ENCODE data around the gene C10orf143.

C10orf143 gene

GRCh38 chr10:130066743-130067142, 43.9 kb downstream of the C10orf143 start:
- in situ Hi-C loops (cut with HindIII; ENCODE audit: low pct_ligation_motif_present, low pct_unique_long_range_greater_than_20kb, low sequenced_read_pairs), result no loop called here
- no peak for DNase-seq

GRCh38 chr10:130065251-130065650, 45.4 kb downstream of the C10orf143 start:
- DNase-seq, result no peak
- in situ Hi-C loops (cut with HindIII; ENCODE audit: low pct_ligation_motif_present, low pct_unique_long_range_greater_than_20kb, low sequenced_read_pairs), result no loop called here

DNA sequence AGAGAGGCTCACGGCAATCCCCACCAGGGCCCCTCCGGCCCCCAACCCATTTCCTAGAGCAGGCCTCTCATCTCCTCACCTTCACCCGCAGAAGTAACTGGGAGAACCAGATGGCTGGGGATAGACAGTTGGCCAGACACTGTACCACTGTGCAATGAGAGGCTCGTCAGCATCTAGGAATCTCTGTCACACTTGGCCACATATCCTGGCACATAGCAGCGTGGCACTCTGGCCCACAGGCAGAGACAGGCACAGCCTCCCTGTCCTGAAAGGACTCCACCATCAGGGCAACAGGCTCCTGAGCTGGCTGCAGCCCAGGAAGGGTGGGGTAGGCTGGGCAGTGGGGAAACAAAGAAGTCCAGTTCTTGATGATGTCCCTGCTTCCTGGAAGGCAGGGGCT, 45.8 kb downstream of the C10orf143 start:
- in situ Hi-C loops (cut with HindIII; ENCODE audit: low pct_ligation_motif_present, low pct_unique_long_range_greater_than_20kb, low sequenced_read_pairs), result no loop called here
- DNase-seq, result no peak

- DNase-seq, result no peak
- in situ Hi-C loops (cut with HindIII; ENCODE audit: low pct_ligation_motif_present, low pct_unique_long_range_greater_than_20kb, low sequenced_read_pairs), result no loop called here
Measured at GRCh38 chr10:130062976-130063375, 47.7 kb downstream of the C10orf143 start.

- in situ Hi-C loops (cut with HindIII; ENCODE audit: low pct_ligation_motif_present, low pct_unique_long_range_greater_than_20kb, low sequenced_read_pairs), result no loop called here
Measured at GRCh38 chr10:130062201-130062600, 48.4 kb downstream of the C10orf143 start.

GRCh38 chr10:130061760-130062159, 48.9 kb downstream of the C10orf143 start:
- no peak for DNase-seq
- in situ Hi-C loops (cut with HindIII; ENCODE audit: low pct_ligation_motif_present, low pct_unique_long_range_greater_than_20kb, low sequenced_read_pairs), result no loop called here

More at GRCh38 chr10:130062201-130062600, 48.4 kb downstream of the C10orf143 start:
- no peak for DNase-seq

DNA sequence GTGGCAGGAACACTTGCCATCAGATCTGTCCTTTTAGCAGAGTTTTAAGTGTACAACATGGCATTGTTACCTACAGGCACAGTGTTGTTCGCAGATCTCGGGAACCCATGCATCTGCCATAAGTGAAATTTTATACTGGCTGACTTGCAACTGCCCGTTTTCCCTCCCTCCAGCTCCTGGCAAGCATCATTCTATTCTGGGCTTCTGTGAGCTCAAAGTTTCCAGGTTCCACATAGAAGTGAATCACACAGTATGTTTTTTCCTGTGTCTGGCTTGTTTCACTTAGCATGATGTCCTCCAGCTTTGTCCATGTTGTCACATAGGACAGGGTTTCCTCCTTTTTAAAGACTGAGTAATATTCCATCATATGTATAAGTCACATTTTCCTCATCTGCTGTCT, 56.6 kb downstream of the C10orf143 start:
- in situ Hi-C loops (cut with HindIII; ENCODE audit: low pct_ligation_motif_present, low pct_unique_long_range_greater_than_20kb, low sequenced_read_pairs), result no loop called here

GRCh38 chr10:130053561-130053960, 57.1 kb downstream of the C10orf143 start:
- in situ Hi-C loops (cut with HindIII; ENCODE audit: low pct_ligation_motif_present, low pct_unique_long_range_greater_than_20kb, low sequenced_read_pairs), result no loop called here
- no peak for DNase-seq

More for the DNA sequence above, 56.6 kb downstream of the C10orf143 start:
- no peak for DNase-seq

GRCh38 chr10:130052193-130052592, 58.4 kb downstream of the C10orf143 start:
- no peak for DNase-seq
- in situ Hi-C loops (cut with HindIII; ENCODE audit: low pct_ligation_motif_present, low pct_unique_long_range_greater_than_20kb, low sequenced_read_pairs), result no loop called here

- DNase-seq, result no peak
- in situ Hi-C loops (cut with HindIII; ENCODE audit: low pct_ligation_motif_present, low pct_unique_long_range_greater_than_20kb, low sequenced_read_pairs), result no loop called here
Measured at GRCh38 chr10:130050721-130051120, 59.9 kb downstream of the C10orf143 start.

DNA sequence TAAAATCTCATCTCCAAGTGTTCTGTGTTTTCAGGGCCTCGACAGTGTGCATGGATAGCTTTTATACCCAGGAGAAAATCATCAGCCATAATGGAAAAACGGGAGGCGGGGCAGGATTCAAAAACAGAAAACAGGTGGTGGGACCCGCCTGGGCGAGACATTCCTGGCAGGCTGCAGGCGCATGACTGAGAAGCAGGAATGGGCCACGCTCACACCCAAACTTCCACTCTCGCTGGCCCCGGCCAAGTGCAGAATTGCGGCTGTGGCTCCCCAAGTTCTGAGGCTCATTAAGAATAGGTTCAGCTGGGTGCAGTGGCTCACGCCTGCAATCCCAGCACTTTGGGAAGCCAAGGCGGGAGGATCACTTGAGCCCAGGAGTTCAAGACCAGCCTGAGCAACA, 60.6 kb downstream of the C10orf143 start:
- DNase-seq, result no peak
- in situ Hi-C loops (cut with HindIII; ENCODE audit: low pct_ligation_motif_present, low pct_unique_long_range_greater_than_20kb, low sequenced_read_pairs), result no loop called here

DNA sequence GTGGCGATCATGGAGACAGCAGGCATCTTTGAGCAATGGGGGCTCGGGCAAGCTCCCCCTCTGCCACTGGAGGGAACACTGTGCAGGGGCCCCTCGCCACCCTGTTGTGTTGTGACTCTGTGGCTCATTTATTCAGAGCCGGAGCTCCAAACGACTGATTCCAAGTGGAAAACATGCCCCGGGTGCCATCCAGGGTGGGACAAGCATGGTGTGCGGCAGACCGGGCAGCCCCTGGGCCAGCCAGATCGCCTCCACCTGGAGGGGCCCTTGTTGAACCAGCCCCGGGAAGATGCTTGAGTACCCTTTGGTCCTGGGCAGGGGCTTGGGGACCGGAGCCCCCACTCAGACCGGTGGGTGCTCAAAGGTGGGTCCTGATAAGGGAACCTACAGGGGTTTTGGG, 61.4 kb downstream of the C10orf143 start:
- in situ Hi-C loops (cut with HindIII; ENCODE audit: low pct_ligation_motif_present, low pct_unique_long_range_greater_than_20kb, low sequenced_read_pairs), result no loop called here
- DNase-seq, result no peak

DNA sequence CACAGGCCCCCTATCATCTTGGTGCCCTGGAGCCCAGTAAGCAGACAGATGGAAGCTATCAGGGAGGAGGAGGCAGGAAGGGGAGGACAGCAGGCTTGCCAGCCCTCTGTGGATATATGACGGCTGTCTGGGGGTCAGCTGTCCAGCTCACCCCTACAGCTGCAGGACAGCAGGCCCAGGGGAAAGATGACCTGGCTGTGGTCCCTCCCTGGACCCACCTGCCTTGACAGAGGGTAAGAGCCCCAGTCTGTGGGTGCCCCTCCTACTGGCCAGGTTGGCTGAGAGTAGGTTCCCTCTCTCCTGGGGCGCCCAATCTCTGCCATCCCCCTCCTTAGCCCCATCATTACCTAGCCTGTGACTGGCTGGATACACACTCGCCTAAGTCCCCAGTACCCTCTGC, 62.5 kb downstream of the C10orf143 start:
- in situ Hi-C loops (cut with HindIII; ENCODE audit: low pct_ligation_motif_present, low pct_unique_long_range_greater_than_20kb, low sequenced_read_pairs), result no loop called here
- no peak for DNase-seq

DNA sequence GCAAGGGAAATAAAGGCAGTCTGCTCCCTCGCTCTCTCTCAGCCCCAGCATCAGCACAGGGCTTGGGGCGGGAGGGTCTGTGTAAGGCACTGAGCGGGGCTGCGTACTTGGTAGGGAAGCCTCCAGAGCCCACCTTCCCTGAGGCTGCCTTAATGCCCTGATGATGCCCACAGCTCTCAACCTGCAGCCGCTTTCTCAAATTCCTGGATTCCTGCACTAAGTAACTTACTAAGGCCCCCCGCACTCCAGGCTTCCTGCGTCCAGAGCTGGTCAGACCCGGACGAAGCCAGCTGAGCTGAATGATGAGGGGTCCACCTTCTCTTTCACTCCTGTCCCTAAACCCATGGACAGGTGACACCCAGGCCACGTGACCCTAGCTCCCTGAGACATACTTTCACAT, 63.3 kb downstream of the C10orf143 start:
- no peak for DNase-seq
- in situ Hi-C loops (cut with HindIII; ENCODE audit: low pct_ligation_motif_present, low pct_unique_long_range_greater_than_20kb, low sequenced_read_pairs), result no loop called here

DNA sequence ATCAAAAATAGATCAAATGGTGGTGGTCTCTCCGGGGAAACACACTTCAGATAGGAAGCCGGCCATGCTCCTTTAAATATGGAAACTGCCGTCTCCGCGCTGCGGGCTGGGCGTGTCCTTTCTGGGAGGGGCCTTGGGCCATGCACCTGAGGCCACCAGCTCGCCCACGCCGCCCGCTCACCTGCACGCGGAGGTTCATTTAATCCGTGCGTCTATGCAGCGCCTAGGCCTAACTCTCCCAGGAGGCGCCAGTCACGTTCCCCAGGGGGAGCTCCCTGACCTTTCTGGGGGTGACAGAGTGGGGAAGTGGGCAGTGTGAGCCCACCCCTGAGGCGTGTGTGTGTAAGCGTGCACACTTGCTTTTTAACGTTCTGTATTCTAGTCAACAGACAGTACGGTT, 64.0 kb downstream of the C10orf143 start:
- in situ Hi-C loops (cut with HindIII; ENCODE audit: low pct_ligation_motif_present, low pct_unique_long_range_greater_than_20kb, low sequenced_read_pairs), result no loop called here
- no peak for DNase-seq

GRCh38 chr10:130045801-130046321, 64.8 kb downstream of the C10orf143 start:
- DNase-seq, result no peak
- in situ Hi-C loops (cut with HindIII; ENCODE audit: low pct_ligation_motif_present, low pct_unique_long_range_greater_than_20kb, low sequenced_read_pairs), result no loop called here

- in situ Hi-C loops (cut with HindIII; ENCODE audit: low pct_ligation_motif_present, low pct_unique_long_range_greater_than_20kb, low sequenced_read_pairs), result no loop called here
- DNase-seq, result no peak
Measured at GRCh38 chr10:130045091-130045652, 65.5 kb downstream of the C10orf143 start.

GRCh38 chr10:130044067-130045061, 66.3 kb downstream of the C10orf143 start:
- in situ Hi-C loops (cut with HindIII; ENCODE audit: low pct_ligation_motif_present, low pct_unique_long_range_greater_than_20kb, low sequenced_read_pairs), result no loop called here
- DNase-seq, result no peak

GRCh38 chr10:130043491-130043890, 67.1 kb downstream of the C10orf143 start:
- in situ Hi-C loops (cut with HindIII; ENCODE audit: low pct_ligation_motif_present, low pct_unique_long_range_greater_than_20kb, low sequenced_read_pairs), result no loop called here
- no peak for DNase-seq

- DNase-seq, result no peak
- in situ Hi-C loops (cut with HindIII; ENCODE audit: low pct_ligation_motif_present, low pct_unique_long_range_greater_than_20kb, low sequenced_read_pairs), result no loop called here
Measured at GRCh38 chr10:130042381-130042780, 68.2 kb downstream of the C10orf143 start.

All from ACHN (cell line).